Activated T-cell treated with anti-CD3 and anti-CD28 coated beads for 1 hour (primary cell): ENCODE results near the gene TARDBP.
"Not testable (repeated sequence)": the region's sequence is repeated elsewhere in the genome, so short reads cannot be mapped to it uniquely, and the experiment has no call there.

Experiments
- DNase-seq: peaks from one replicate; pipeline ENCODE4 v3.0.0-alpha.2; 2020; ENCODE audit warnings: low read depth

TARDBP gene

DNA sequence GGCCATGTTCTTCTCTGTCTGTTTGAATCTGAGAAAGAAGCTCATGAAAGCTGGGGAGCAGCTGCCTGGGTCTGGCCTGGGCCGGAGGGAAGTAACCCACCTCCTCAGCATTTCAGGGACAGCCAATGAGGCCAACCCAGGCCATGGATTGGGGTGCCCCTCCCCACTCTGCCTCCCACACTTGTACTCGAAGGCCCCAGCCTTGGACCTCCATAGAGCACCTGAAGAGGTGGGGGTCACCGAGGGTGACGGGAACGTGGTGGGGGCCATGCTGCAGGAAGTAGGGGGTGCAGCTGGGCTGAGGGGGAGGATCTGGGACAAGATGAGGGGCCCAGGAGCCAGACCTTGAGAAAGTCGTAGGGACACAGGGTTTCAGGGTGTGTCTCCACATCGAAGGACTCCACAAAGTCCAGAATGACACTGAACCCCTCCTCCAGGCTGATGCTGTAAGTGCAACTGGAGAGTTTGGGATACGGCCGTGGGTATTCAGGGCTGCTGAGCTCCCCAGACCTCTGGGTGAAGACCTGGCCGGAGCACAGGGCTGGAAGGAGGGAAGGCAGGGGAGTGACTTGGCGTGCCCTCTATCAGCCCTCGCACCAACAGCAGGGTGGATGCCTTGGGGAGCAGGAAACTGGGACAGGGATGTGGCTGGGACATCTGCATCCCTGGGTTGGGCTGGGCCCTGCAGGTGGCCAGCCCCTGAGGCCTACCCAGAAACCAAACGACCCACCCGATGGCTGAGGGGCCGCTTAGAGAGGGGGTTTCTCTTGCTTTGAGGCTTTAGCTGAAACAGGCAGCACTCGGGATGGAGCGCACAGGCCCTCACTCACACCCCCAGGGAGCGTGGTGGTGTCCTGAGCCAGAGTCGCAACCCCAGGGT, 30.8 kb downstream of the TARDBP start:
- no peak for DNase-seq

DNA sequence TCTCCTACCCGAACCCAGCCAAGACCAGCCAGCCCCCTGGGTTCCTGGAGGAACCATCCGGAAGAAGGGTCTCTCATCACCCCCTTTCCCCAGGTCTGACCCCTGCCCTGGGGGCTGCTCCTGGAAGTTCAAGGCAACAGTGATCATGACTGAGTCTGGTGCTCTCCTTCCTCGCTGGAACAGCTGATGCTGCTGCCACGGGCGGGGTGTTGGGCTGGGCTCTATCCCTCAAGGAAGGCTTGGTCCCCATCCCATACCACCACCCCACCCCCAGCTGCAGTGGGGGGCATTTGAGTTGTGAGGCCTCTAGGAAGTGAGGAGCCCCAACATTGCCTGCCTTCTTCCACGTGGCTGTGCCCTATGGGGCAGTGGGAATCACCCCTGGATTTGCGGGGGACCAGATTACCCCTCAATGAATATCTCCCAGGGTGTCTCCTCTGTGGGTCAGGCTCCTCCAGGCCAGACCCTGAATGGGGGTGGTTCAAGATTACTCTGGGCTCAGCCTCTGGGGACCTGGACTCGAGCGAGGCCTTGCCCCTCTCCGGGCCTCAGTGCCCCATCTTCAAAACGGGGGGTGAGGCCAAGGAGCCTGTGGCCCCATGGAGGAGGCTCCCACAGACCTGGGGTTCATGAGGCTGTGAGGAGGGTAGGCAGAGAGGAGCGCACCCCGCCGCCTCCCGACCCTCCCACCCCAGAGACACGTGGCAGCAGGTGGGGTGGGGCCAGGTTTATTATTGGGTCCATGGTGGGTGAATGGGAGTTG, 31.8 kb downstream of the TARDBP start:
- no peak for DNase-seq

DNA sequence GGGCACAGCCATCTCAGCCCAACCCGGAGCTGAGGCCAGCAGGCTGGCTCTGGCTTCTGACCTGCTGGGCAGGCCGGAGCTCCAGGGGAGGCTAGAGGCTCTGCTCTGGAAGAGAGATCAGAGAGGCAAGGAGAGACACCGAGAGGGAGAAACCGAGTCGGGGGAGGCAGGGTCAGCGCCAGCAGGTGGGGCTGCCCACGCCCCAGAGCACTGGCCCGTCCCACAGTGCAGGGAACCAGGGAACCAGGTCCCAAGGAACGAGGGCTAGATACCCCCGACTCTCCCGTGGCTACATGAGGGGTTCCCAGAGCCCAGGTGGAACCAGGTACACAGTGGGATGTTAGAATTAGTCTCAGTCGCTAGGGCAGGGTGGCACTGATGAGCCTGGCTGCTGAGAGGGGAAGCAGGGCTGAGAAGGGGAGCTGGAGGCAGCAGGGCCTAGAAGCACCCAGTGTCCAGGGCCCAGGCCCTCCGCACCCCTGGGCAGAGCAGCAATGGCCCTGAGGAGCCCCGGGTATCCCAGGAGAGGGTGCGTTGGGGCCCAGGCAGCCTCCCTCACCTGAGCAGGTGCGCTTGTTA, 32.5 kb downstream of the TARDBP start:
- DNase-seq, result no peak

DNA sequence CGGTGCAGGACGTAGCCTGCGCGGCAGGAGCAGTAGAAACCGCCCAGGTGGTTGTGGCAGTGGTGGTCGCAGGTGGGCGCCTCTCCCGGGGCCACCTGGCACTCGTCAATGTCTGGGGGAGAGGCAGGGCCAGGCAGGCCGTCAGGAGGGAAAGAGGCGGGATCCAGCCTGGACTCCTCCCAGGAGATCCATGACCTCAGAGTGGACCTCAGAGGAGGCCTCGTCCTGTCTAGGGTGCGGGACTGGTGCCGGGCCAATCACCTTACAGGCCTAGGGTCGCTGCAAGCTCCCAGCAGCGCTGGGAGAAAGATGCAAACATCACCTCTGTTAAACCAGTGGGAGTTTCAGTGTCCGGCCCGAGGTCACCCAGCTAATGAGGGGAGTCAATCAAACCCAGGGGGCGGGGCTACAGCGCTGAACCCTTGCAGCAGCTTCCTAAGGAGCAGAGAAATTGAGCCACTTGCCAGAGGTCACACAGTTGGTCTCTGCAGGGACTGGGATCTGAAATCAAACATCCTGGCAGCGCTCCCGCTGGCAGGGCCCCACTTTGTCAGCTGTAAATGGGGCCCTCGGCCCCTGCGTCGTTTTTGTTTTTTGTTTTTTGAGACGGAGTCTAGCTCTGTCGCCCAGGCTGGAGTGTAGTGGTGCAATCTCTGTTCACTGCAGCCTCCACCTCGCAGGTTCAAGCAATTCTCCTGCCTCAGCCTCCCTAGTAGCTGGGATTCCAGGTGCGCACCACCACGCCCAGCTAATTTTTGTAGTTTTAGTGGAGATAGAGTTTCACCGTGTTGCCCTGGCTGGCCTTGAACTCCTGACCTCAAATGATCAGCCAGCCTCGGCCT, 33.2 kb downstream of the TARDBP start:
- no peak for DNase-seq

DNA sequence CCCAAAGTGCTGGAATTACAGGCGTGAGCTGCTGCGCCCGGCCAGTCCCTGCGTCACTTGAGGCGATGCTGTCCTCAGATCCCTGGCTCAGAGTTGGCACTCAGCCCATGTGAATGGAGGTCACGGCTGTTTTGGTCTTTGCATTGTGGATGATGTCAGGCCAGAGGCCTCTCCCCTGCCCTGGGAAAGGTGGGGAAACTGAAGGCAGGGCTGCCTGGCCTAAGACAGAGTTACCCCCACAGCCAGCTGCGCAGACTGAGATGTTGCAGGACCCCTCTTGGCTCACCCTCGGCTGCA, 33.8 kb downstream of the TARDBP start:
- DNase-seq, result no peak

DNA sequence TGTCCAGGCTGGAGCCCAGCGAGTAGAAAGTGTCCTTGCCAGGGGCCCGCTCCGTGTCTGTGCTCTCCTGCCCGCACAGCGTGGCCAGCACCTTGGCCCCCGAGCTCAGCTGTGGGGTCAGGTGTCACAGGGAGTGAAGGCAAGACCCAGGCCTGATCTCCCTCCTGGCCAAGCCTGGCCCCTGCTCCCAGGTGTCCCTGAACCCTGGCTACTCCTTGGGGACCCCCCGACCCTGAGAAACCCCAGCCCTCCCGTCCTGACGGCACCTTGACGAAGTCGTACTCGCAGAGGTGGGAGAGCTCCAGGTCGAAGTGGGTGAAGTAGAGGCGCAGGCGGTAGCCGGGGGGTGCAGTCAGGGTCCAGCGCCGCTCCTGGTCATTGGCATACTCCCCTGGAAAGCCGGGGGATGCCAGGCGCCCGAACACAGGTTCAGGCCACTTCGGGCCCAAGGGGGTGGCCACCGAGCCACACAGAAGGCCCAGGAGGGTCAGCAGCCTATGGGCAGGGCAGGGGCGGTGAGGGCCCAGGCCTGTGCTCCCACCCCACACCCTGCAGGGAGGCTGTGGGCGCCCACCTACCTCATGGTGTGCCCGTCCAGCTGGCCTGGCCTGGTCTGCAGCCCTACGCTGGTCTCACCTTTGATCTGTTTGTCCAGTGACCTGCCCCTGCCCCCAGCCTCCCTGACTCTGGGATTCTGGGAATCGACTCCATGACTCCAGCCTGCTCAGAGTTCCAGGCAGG, 34.3 kb downstream of the TARDBP start, which contains the start of gene MASP2:
Gene MASP2, minus strand, starts transcription at position 615 of the 741 bp plus-strand sequence. Its CDS starts 32 bp downstream, at position 583.
- DNase-seq, result no peak

DNA sequence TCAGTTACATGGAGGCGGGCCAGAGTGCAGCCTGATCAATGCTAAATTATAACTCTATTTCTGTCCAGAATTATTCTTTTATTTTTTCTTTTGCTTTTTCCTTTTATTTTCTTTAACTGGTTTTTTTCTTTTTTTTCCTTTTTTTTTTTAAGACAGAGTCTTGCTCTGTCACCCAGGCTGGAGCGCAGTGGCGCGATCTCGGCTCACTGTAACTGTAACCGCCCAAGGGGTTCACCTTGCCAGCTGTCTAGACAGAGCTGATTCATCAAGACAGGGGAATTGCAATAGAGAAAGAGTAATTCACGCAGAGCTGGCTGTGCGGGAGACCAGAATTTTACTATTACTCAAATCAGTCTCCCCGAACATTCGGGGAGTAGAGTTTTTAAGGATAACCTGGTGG, 38.7 kb downstream of the TARDBP start:
- not testable (repeated sequence) for DNase-seq

DNA sequence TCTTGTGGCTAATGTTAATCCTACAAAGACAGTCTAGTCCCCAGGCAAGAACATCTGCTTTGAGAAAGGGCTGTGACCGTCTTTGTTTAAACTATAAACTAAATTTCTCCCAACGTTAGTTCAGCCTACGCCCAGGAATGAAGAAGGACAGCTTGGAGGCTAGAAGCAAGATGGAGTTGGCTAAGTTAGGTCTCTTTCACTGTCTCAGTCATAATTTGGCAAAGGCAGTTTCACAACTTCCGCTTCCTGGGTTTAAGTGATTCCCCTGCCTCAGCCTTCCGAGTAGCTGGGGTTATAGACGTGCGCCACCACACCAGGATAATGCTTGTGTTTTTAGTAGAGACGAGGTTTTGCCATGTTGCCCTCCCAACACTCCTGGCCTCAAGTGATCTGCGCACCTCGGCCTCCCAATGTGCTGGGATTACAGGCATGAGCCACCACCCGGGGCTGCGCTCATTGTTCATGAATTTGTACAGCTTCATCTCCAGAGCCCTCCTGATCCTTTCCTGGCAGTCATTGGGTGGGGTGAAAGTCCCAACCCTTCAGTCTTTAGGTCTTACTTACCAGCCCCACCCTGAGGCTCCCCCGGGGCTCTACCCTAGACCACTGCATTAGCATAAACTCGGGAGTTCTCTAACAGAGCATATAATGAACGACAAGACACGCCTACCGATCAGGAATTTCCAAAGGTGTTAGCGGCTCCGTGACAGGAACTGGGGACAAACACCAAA, 39.5 kb downstream of the TARDBP start:
- no peak for DNase-seq

DNA sequence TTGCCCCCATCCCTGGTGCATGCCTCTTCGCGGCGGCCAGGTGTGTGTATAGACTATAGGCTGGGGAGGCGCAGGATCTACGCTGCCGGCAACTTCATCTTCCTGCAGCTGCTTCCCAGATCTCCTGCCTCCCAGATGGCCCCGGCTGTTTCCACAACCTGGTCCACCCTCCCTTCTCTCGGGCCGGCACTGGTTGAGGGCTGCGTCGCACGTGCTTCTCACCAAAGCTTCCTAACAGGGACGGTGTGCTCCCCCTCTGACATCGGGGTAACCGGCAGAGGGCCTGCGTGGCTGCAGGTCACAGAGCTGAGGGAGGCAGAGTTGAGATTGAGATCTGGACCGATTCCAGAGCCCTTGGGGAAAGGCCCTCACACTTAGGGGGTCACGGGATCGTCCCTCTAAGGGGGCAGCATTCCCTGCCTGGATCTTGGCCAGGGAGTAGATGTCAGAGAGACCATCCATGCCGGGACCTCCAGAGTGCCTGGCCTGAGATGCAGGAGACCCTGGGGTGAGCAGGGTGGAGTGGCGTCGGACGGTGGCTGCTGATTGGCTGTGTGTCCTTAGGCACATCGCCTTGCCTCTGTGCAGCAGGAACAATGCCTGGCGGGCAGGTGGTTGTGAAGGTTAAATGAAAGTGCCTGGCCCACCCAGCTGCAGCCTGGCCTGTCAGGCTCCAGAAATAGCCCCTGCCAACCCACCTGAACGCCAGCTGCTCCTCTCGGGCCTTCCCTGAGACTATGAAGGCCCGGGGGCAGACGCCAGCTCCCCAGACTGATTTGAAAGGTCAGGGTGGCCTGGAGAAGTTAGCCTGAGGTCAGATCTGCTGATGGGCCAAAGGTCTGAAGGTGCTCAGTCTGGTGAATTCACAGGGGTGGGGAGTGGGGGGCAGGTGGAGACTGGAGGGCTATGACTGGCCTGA, 40.6 kb downstream of the TARDBP start:
- DNase-seq, result no peak

DNA sequence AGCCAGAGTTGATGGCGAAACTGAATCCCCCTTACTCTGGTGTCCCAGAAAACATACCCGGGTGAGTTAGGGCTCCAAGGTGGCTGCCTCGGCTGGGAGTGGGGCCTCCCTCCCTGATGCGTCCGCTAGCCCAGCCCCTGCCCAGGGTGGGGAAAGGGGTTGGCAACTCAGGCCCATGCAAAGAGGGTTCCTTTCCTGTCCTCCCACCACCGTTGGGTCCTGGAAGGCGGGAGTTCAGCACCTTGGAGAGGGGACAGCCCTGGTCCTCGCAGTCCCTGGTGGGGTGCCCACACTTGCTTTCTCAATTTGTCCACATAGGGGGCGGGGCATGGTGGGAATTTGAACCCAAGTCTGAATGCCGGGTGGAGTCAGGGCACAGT, 41.3 kb downstream of the TARDBP start:
- no peak for DNase-seq

DNA sequence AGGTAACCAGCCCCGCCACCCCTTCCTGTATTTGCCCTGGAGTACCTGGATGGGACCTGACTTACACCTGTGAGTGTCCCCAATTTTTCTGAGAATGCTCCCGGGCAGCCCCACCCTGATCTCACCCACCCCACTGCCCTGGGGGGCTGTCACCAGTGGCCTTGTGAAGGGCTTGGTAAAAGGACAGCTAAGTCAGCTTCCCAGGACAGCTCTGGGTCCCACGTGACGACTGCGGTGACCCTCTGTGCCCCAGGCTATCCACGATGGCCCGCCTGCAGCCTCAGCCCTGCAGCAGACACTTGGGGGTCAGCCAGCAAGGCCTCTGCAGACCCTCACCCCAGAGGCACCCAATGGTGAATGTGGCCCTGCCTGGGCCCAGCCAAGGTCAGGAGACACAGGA, 41.7 kb downstream of the TARDBP start:
- no peak for DNase-seq

DNA sequence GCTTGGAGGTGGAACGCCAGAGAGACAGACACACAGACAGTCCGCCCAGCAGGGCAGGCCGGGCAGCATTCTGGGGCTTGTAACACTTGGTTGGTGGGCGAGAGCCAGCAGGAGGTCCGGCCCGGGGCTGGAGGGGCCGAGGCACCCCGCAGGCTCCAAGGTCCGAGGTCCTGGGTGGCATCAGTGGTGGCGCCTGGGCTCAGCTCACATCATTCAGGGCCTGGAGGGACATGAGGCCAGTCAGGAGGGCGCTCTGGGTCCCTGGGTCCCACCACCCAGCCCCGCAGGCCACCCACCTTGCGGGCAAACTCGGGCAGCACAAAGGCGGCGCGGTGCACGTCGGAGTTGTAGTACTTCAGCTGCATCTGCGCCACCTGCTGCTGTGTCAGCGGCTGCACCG, 42.2 kb downstream of the TARDBP start:
- DNase-seq, result no peak

DNA sequence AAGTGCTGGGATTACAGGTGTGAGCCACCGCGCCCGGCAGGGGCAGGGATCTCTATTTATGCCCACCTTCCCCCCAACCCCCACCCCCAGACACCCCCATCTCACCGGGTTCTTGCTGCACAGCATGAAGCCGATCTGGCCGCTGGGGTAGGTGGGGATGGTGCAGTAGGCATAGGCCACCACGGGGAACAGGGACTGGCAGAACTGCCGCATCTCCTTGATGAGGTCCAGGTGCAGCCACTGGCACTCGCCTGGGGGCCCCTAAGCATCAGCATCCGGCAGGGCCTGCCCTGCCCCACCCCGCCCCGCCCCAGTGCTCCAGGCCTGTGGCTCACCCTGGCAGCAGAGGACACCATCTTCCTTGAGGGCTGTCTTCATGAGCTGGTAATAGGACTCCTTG, 43.2 kb downstream of the TARDBP start:
- DNase-seq, result no peak

DNA sequence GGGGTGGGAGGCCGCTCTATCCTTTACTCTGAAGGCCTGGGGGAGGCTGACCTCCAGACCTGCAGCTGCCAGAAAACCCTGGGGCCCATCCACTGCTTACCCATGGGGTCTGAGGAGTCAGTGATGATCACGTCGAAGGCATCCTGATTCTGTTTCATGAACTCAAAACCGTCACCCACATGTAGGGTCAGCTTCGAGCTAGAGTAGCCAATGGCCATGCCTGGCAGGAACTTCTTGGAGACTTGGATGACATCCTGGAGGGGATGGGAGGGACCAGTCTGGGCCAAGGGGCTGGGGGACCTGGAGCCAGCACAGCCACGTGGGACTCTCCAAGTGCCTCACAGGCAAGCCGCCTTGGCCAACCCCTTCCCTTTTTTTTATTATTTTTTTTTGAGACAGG, 44.0 kb downstream of the TARDBP start:
- DNase-seq, result no peak

DNA sequence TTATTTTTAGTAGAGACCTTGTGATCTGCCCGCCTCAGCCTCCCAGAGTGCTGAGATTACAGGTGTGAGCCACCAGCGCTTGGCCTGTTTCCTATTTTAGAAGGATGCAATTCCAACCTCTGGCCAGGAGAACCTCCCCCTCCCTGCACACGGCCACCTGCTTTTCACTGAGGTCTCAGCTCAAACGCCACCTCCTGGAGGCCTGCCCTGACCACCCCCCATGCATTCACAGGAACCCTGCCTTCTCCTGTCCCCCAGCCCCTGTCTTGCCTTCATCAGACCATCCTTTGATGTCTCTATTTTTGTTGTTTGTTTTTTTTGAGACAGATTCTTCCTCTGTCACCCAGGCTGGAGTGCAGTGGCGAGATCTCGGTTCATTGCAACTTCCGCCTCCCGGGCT, 45.0 kb downstream of the TARDBP start:
- DNase-seq, result no peak

DNA sequence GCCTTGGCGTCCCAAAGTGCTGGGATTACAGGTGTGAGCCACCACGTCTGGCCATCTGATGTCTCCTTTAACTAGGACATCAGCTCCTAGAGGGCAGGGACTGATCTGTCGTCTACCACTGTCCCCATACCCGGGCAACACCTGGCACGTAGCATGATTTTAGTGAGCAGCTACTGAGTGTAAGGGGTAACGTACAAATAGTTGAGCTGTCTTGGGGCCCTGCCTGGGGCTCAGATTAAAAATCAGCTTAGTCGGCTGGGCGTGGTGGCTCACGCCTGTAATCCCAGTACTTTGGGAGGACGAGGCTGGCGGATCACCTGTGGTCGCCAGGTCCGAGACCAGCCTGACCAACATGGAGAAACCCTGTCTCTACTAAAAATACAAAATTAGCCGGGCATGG, 45.6 kb downstream of the TARDBP start:
- DNase-seq, result no peak

DNA sequence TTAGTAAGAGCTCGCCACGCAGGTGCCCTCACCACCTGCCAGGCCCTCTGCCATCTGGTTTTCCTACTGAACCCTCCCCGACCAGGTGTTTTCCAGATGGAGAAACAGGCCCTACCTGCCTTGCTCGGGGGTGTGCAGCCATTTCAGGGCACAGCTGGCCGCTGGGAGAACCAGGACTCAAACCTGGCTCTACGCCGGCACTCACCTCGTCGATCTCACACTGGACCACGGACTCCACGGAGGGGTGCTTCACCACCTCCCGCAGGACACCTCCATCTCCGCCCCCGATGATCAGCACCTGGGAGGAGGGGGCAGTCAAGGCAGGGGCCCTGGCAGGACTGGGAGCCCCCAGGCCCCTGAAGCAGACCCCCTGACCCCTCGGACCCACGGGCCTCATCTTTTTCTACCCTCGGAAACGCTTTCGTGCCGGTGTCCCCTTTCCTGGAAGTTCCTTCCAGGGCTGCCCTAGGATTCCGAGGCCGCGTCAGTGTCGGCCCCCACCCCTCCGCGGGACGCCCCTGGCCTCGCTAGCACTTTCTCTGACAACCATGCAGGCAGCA, 46.2 kb downstream of the TARDBP start:
- no peak for DNase-seq

DNA sequence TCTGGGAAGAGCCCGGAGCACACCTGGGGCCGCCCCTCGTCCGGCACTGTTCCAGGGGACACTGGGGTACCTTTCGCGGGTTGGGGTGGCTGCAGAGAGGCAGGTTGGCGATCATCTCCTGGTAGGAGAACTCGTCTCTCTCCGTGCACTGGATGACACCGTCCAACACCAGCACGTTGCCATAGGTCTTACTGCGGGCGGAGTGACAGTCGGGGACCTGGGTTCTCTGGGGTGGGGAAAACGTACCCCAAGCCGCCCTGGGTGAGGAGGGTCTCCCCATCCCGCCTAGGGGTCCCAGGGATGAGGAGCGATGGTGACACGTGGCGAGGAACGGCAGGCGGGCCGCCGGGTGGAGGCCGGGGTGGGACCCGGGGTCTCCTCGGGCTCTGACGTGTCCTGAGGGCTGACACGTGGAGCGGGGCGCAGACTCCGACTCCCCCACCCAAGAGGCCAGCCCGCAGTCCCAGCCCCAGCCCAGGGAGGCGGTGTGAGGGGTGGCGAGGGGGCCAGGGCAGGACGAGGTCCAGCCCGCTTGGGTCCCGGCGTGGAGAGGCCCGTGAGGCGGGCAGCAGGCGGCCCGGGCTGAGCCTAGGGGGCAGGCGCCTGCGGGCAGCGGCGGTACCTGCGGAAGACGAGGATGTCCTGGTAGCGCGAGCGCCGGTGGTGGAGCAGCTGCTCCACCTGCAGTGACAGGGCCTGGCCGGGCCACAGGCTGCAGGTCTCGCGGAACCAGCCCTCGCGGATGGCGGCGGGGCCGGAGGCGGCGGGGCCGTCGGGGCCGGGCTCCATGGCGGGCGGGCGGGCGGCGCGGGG, 46.9 kb downstream of the TARDBP start:
- no peak for DNase-seq
